HepG2 (cell line): Measurements from ENCODE around the gene HSF4. TPM values are rescaled to one million over a fixed set of nuclear protein-coding genes. Genes with fewer than 3 reads are reported as not detected.

Experiments used
- ATF1 ChIP-seq: IDR thresholded peaks from 2 replicates; pipeline ENCODE4 v1.6.1; 2016; ENCODE audit warnings: mild to moderate bottlenecking, control low read depth
- BCL6 ChIP-seq: IDR thresholded peaks from 2 replicates; pipeline ENCODE4 v1.6.1; 2016; ENCODE audit warnings: missing genetic modification reagents, missing compliant biosample characterization
- DZIP1 ChIP-seq: sonication (generic); formaldehyde crosslinking; IDR thresholded peaks from 2 replicates; pipeline ENCODE4 v1.5.0; 2020; ENCODE audit warnings: mild to moderate bottlenecking, missing genetic modification reagents
- HDAC2 ChIP-seq: sonication (generic); formaldehyde crosslinking; IDR thresholded peaks from 2 replicates; pipeline ENCODE4 v1.4.0; 2020; ENCODE audit warnings: missing genetic modification reagents
- HNF4G ChIP-seq, 2 experiments: sonication (generic) in 1 of 2; formaldehyde crosslinking in 1 of 2; IDR thresholded peaks; 2 replicates each; pipeline versions ENCODE4 v1.4.0 to v1.6.1; 2011 to 2020; ENCODE audit warnings: borderline replicate concordance in 2 of 2, low read depth in 2 of 2, mild to moderate bottlenecking in 2 of 2, low read length in 1 of 2, missing genetic modification reagents in 1 of 2, moderate library complexity in 1 of 2
- MBD4 ChIP-seq: IDR thresholded peaks from 2 replicates; pipeline ENCODE4 v1.6.1; 2012; ENCODE audit warnings: low read length, inconsistent platforms, borderline replicate concordance
- PAF1 ChIP-seq: IDR thresholded peaks from 2 replicates; pipeline ENCODE4 v1.6.1; 2016; ENCODE audit warnings: missing genetic modification reagents, missing compliant biosample characterization
- POGK ChIP-seq: sonication (generic); formaldehyde crosslinking; conservative IDR thresholded peaks from 2 replicates; pipeline ENCODE4 v1.8.0; 2022; ENCODE audit warnings: mild to moderate bottlenecking, moderate library complexity, missing genetic modification reagents
- RFXANK ChIP-seq: IDR thresholded peaks from 2 replicates; pipeline ENCODE4 v1.6.1; 2016
- SNAPC5 ChIP-seq: sonication (generic); formaldehyde crosslinking; IDR thresholded peaks from 2 replicates; pipeline ENCODE4 v1.8.1; 2023; ENCODE audit warnings: mild to moderate bottlenecking, missing genetic modification reagents, borderline replicate concordance
- ZNF142 ChIP-seq: sonication (generic); formaldehyde crosslinking; IDR thresholded peaks from 2 replicates; pipeline ENCODE4 v1.4.0; 2020; ENCODE audit warnings: missing genetic modification reagents
- ZNF280D ChIP-seq: sonication (generic); formaldehyde crosslinking; IDR thresholded peaks from 2 replicates; pipeline ENCODE4 v1.5.1; 2020; ENCODE audit warnings: mild to moderate bottlenecking, missing genetic modification reagents
- ZNF749 ChIP-seq: sonication (generic); formaldehyde crosslinking; IDR thresholded peaks from 2 replicates; pipeline ENCODE4 v1.8.0; 2022; ENCODE audit warnings: mild to moderate bottlenecking, missing genetic modification reagents, moderate library complexity, borderline replicate concordance
- ZZZ3 ChIP-seq: sonication (generic); formaldehyde crosslinking; IDR thresholded peaks from 2 replicates; pipeline ENCODE4 v1.4.0; 2020; ENCODE audit warnings: missing genetic modification reagents, mild to moderate bottlenecking, borderline replicate concordance
- polyA plus RNA-seq, 8 experiments: library from polyadenylated mRNA; depleted of rRNA in 3 of 8; stranded (reverse) in 7 of 8; unstranded in 1 of 8; fragments of >200 nt; fragmentation: Illumina TruSeq in 4 of 8; extraction: Trizol in 4 of 8; gene quantifications; 2 replicates each; pipeline versions ENCODE4 v1.2.1 to v1.2.3, GENCODE V29; 2011 to 2016; ENCODE audit warnings: low read depth in 4 of 8, missing spikeins in 1 of 8, mixed read lengths in 1 of 8; ENCODE audit not compliant: insufficient read depth in 1 of 8
- total RNA-seq, 5 experiments: library from RNA; depleted of rRNA; stranded (reverse); fragments of >200 nt; fragmentation: Illumina TruSeq; extraction: Trizol; gene quantifications; 2 replicates each; pipeline ENCODE4 v1.2.3, GENCODE V29; 2016; ENCODE audit warnings: low read depth in 1 of 5

The HSF4 gene
- total and polyA plus RNA-seq, 2 of the 13 experiments (the other 11 are each of a cell fraction or from before 2014, with no cell fraction given) = 3.5 to 16.9 TPM

- TF ChIP-seq ZNF142 (CRISPR knock-in tag) = peak; percentile 20; the same call in 1 of the 2 replicates
- no peak for TF ChIP-seq HDAC2 (CRISPR knock-in tag)
- no peak for TF ChIP-seq HNF4G (IDR thresholded peaks at IDR 0.05; ENCODE audit: borderline replicate concordance, low read depth, low read length)
- TF ChIP-seq HNF4G (CRISPR knock-in tag; IDR thresholded peaks at IDR 0.05; ENCODE audit: borderline replicate concordance, low read depth) = no peak
- peak; percentile 88; the same call in 1 of the 2 replicates for TF ChIP-seq PAF1 (CRISPR knock-in tag)
- no peak for TF ChIP-seq SNAPC5
- no peak for TF ChIP-seq BCL6 (CRISPR knock-in tag)
- TF ChIP-seq DZIP1 (CRISPR knock-in tag) = no peak
- 0 out of 2 replicates have a peak, but pooled peaks have one; percentile 57 for TF ChIP-seq ZNF280D (CRISPR knock-in tag)
- TF ChIP-seq RFXANK = no peak
- TF ChIP-seq ZZZ3 (CRISPR knock-in tag) = no peak
- TF ChIP-seq MBD4 = no peak
- no peak for TF ChIP-seq ATF1 (CRISPR knock-in tag)
- TF ChIP-seq POGK (CRISPR knock-in tag) = no peak; the same call in 1 of the 2 replicates
- TF ChIP-seq ZNF749 (CRISPR knock-in tag) = no peak
These were observed 15.1 kb upstream of the HSF4 start (continued) for GRCh38 chr16:67149276-67150046.
